Muscle layer of colon (tissue), 2 donors: ENCODE measurements around the gene LINC00237.

Source experiments
- H3K27ac ChIP-seq: one replicate; pipeline ENCODE4 v1.7.0; 2013; ENCODE audit warnings: low read depth, mild to moderate bottlenecking, low read length, moderate library complexity
- H3K27me3 ChIP-seq, 2 donors: one replicate each; pipeline ENCODE4 v1.7.0; 2013; ENCODE audit warnings: low read length in 2 of 2, mild to moderate bottlenecking in 2 of 2; ENCODE audit not compliant: insufficient read depth in 2 of 2, control insufficient read depth in 1 of 2
- H3K36me3 ChIP-seq: one replicate; pipeline ENCODE4 v1.7.0; 2013; ENCODE audit warnings: mild to moderate bottlenecking, low read length; ENCODE audit not compliant: insufficient read depth
- H3K4me1 ChIP-seq: one replicate; pipeline ENCODE4 v1.7.0; 2013; ENCODE audit warnings: mild to moderate bottlenecking, low read length; ENCODE audit not compliant: insufficient read depth
- H3K4me3 ChIP-seq, 2 donors: one replicate each; pipeline ENCODE4 v1.7.0; 2013; ENCODE audit warnings: low read length in 2 of 2, low read depth in 1 of 2, mild to moderate bottlenecking in 1 of 2, moderate library complexity in 1 of 2
- H3K9ac ChIP-seq: one replicate; pipeline ENCODE4 v1.7.0; 2013; ENCODE audit warnings: low read length
- H3K9me3 ChIP-seq: one replicate; pipeline ENCODE4 v1.7.0; 2013; ENCODE audit warnings: mild to moderate bottlenecking, low read length
- donor health status: abdominal sarcoma.
- donor health status: Adenocarcinoma of cecum.

The LINC00237 gene

DNA sequence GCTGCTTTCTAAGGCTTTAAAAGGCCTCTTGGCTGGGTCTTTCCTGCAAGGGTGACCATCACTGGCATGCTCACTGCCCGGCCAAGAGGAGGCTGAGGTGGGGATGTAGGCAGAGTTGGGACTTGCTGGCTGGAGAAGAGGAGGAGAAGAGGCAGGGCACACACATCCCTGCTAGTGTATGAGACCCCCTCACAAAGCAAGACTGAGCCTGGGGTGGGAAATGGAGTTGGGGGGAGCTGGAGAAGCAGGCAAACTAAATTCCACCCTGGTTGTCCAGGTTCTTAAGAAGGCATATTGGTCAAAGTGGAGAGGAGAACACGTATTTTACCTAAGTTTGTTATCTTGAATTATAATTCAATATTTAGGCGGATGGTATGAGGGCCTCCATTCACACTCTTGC is 18.0 kb upstream of the LINC00237 start:
- H3K4me3 ChIP-seq = no peak overlapping the region
- H3K36me3 ChIP-seq = no peaks in the 10 kb centered on the region
- no peaks in the 10 kb centered on the region for H3K9me3 ChIP-seq
- no peak overlapping the region for H3K9ac ChIP-seq
- no peak overlapping the region for H3K27ac ChIP-seq
- no peaks in the 10 kb centered on the region for H3K27me3 ChIP-seq
- peaks cover 7% of the 10 kb centered on the region for H3K4me1 ChIP-seq

DNA sequence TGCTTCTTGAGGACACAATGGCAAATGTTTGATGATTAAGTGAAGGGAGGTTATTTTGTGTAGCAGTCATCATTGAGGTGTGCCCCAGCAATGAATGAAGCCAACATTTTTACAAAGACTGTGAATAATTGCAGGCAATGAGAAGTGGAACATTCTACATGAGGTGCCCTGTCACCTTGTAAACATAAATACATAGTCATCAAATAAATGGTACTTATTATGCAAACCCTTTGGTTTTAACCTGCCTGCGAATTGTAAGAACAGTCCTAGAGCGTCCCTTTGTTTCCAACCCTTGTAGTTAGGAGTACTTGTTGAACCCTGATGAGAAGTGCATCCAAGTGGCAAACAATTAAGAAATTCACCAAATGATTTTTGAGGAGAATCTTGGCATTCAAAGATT is 12.6 kb upstream of the LINC00237 start:
- Histone ChIP-seq H3K4me3 (no peak overlapping the region), H3K27me3 (peaks cover 0 to 5% of the 10 kb centered on the region in 2 donors), H3K9me3 (no peaks in the 10 kb centered on the region), H3K36me3 (no peaks in the 10 kb centered on the region), H3K9ac (no peak overlapping the region), H3K4me1 (no peaks in the 10 kb centered on the region), H3K27ac (no peak overlapping the region)

- Histone ChIP-seq H3K9me3 (no peaks in the 10 kb centered on the region), H3K4me3 (no peak overlapping the region), H3K36me3 (no peaks in the 10 kb centered on the region), H3K27ac (no peak overlapping the region), H3K27me3 (peaks cover 0 to 5% of the 10 kb centered on the region in 2 donors), H3K9ac (no peak overlapping the region), H3K4me1 (no peaks in the 10 kb centered on the region)
Measured at GRCh38 chr20:21118138-21118537, 12.0 kb upstream of the LINC00237 start.

- no peaks in the 10 kb centered on the region for H3K9me3 ChIP-seq
- peaks cover 0 to 5% of the 10 kb centered on the region in 2 donors for H3K27me3 ChIP-seq
- no peaks in the 10 kb centered on the region for H3K4me1 ChIP-seq
Measured at GRCh38 chr20:21117521-21117920, 11.4 kb upstream of the LINC00237 start.

GRCh38 chr20:21114584-21114983 is 8.4 kb upstream of the LINC00237 start:
- H3K9me3 ChIP-seq = no peaks in the 10 kb centered on the region
- H3K4me1 ChIP-seq = no peaks in the 10 kb centered on the region
- no peaks in the 10 kb centered on the region for H3K36me3 ChIP-seq
- H3K4me3 ChIP-seq = no peak overlapping the region
- H3K27me3 ChIP-seq = peaks cover 0 to 5% of the 10 kb centered on the region in 2 donors
- no peak overlapping the region for H3K27ac ChIP-seq
- no peak overlapping the region for H3K9ac ChIP-seq

More at GRCh38 chr20:21117521-21117920, 11.4 kb upstream of the LINC00237 start:
- H3K27ac ChIP-seq = no peak overlapping the region
- H3K4me3 ChIP-seq = no peak overlapping the region
- no peaks in the 10 kb centered on the region for H3K36me3 ChIP-seq
- no peak overlapping the region for H3K9ac ChIP-seq

GRCh38 chr20:21113697-21114096 is 7.5 kb upstream of the LINC00237 start:
- H3K9me3 ChIP-seq = no peaks in the 10 kb centered on the region
- no peaks in the 10 kb centered on the region for H3K36me3 ChIP-seq
- no peak overlapping the region for H3K9ac ChIP-seq
- H3K27me3 ChIP-seq = peaks cover 0 to 5% of the 10 kb centered on the region in 2 donors
- H3K4me1 ChIP-seq = no peaks in the 10 kb centered on the region
- no peak overlapping the region for H3K27ac ChIP-seq
- H3K4me3 ChIP-seq = no peak overlapping the region

GRCh38 chr20:21111416-21111815 is 5.3 kb upstream of the LINC00237 start:
- H3K4me3 ChIP-seq = no peak overlapping the region
- H3K27ac ChIP-seq = no peak overlapping the region
- no peak overlapping the region for H3K9ac ChIP-seq
- H3K36me3 ChIP-seq = no peaks in the 10 kb centered on the region
- no peaks in the 10 kb centered on the region for H3K4me1 ChIP-seq
- H3K27me3 ChIP-seq = peaks cover 6 to 9% of the 10 kb centered on the region in 2 donors
- H3K9me3 ChIP-seq = no peaks in the 10 kb centered on the region

DNA sequence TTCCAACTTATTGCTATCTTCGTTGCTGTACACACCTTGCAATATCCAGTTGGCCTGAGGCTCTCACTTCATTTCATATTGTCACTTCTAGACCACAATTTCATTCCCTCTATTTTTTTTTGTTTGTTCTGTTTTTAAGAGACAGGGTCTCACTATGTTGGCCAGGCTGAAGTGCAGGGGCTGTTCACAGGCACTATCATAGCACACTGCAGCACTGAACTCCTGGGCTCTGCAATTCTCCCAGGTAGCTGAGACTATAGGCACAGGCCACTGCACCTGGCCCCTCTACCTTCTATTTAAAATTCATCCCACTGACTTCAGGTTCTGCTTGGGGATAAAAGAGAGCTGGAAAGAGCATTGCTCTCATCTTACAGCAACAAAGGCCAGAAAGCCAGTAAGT is 4.7 kb upstream of the LINC00237 start:
- H3K4me1 ChIP-seq = no peaks in the 10 kb centered on the region
- H3K9me3 ChIP-seq = no peaks in the 10 kb centered on the region
- H3K27ac ChIP-seq = no peak overlapping the region
- no peaks in the 10 kb centered on the region for H3K36me3 ChIP-seq
- no peak overlapping the region for H3K4me3 ChIP-seq
- peaks cover 11 to 12% of the 10 kb centered on the region in 2 donors for H3K27me3 ChIP-seq
- H3K9ac ChIP-seq = no peak overlapping the region

GRCh38 chr20:21109144-21109543 is 3.0 kb upstream of the LINC00237 start:
- Histone ChIP-seq H3K9me3 (no peaks in the 10 kb centered on the region), H3K27ac (no peak overlapping the region), H3K4me3 (no peak overlapping the region), H3K9ac (no peak overlapping the region), H3K4me1 (peaks cover 6% of the 10 kb centered on the region), H3K36me3 (no peaks in the 10 kb centered on the region), H3K27me3 (peaks cover 23 to 29% of the 10 kb centered on the region in 2 donors)

GRCh38 chr20:21105429-21106170 is 558 bp downstream of the LINC00237 start:
- Histone ChIP-seq H3K4me3 (no peak overlapping the region), H3K36me3 (no peaks in the 10 kb centered on the region), H3K4me1 (peaks cover 23% of the 10 kb centered on the region), H3K27ac (no peak overlapping the region), H3K27me3 (peaks cover 56 to 64% of the 10 kb centered on the region in 2 donors), H3K9me3 (no peaks in the 10 kb centered on the region), H3K9ac (no peak overlapping the region)

GRCh38 chr20:21104921-21105320 is 1.2 kb downstream of the LINC00237 start:
- H3K4me1 ChIP-seq = peaks cover 28% of the 10 kb centered on the region
- no peak overlapping the region for H3K27ac ChIP-seq
- no peaks in the 10 kb centered on the region for H3K36me3 ChIP-seq
- H3K27me3 ChIP-seq = peaks cover 63 to 71% of the 10 kb centered on the region in 2 donors
- H3K4me3 ChIP-seq = no peak overlapping the region
- no peaks in the 10 kb centered on the region for H3K9me3 ChIP-seq
- H3K9ac ChIP-seq = no peak overlapping the region

DNA sequence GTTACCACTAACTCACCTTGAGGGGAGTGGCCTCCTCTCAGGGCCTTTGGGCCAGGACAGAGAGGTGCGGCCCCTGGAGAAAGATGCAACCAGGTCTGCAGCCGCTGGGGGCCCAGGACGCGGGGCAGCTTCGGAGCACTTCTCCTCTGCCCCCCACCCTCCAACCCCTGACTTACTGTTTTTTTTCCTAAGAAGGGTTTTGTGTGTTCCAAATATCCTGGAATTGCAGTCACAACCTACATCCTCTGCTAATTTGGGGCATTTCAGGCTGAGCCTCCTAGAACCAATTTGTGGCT is 1.7 kb downstream of the LINC00237 start:
- H3K9me3 ChIP-seq = no peaks in the 10 kb centered on the region
- H3K4me1 ChIP-seq = peaks cover 28% of the 10 kb centered on the region

More for the DNA sequence above, 1.7 kb downstream of the LINC00237 start:
- Histone ChIP-seq H3K27me3 (peaks cover 68 to 76% of the 10 kb centered on the region in 2 donors), H3K9ac (no peak overlapping the region), H3K4me3 (no peak overlapping the region), H3K27ac (no peak overlapping the region), H3K36me3 (no peaks in the 10 kb centered on the region)
